ENCODE results near the gene PXK. TPM values are rescaled to one million over a fixed set of nuclear protein-coding genes. Genes with fewer than 3 reads are reported as not detected.

The PXK gene
- total and polyA plus RNA-seq, 10 of the 15 experiments (the other 5 are each of a cell fraction or from before 2014, with no cell fraction given), result 8.4 to 38.0 (median 27.6) TPM

GRCh38 chr3:58308728-58309127 is 24.0 kb upstream of the PXK start:
- Histone ChIP-seq H3K79me2 (ENCODE audit: control insufficient read depth, insufficient read depth, low read length) (peaks cover 34% of the 10 kb centered on the region), H3K27me3 (replicated peaks in 1 of 2; ENCODE audit: control insufficient read depth in 2 of 2, insufficient read depth in 2 of 2, low read length in 1 of 2) (no peaks in the 10 kb centered on the region), H3K9ac (ENCODE audit: control insufficient read depth, insufficient read depth, low read length) (no peak overlapping the region; the same call in 1 of the 2 replicates), H3K36me3 (ENCODE audit: control insufficient read depth in 2 of 2, insufficient read depth in 2 of 2, low read length in 1 of 2) (peaks cover 4 to 21% of the 10 kb centered on the region in 2 experiments), H3K27ac (ENCODE audit: control insufficient read depth, insufficient read depth) (no peak overlapping the region), H3K4me2 (ENCODE audit: control insufficient read depth, insufficient read depth) (peak overlapping the region; percentile 92), H3K4me1 (ENCODE audit: control insufficient read depth, insufficient read depth, low read length) (0 out of 2 replicates have a peak, but pooled peaks cover 2% of the 10 kb centered on the region), H3K9me3 (replicated peaks; ENCODE audit: control insufficient read depth, insufficient read depth, low read length) (no peaks in the 10 kb centered on the region), H2AFZ (ENCODE audit: control insufficient read depth, low read depth, low read length) (no peak overlapping the region), H3K4me3 (no peak overlapping the region), H4K20me1 (ENCODE audit: control insufficient read depth, insufficient read depth) (no peaks in the 10 kb centered on the region)
- POLR2A ChIA-PET, result interaction anchor here (1.1 kb wide), 1 partner anchor 41 kb away, joined by 3 read pairs; no protein-coding TSS in a partner anchor
- RAD21 ChIA-PET (ENCODE audit: unreplicated experiment), result interaction anchor here (0.7 to 4.2 kb wide), 6 partner anchors 9 to 321 kb away, joined by 3 to 47 read pairs (median 11); partner anchors contain the start of gene PXK
- TF ChIP-seq NR2C2 (IDR thresholded peaks at IDR 0.05; ENCODE audit: borderline replicate concordance, control insufficient read depth, insufficient read length, low read depth) (no peak), IRF3 (IDR thresholded peaks at IDR 0.05) (no peak), ZNF622 (IDR thresholded peaks at IDR 0.05) (no peak), MAX (IDR thresholded peaks at IDR 0.05; ENCODE audit: low read depth, low read length) (no peak), DPF2 (IDR thresholded peaks at IDR 0.05) (no peak), EP300 (IDR thresholded peaks at IDR 0.05; ENCODE audit: borderline replicate concordance in 1 of 2, control insufficient read depth in 1 of 2, low read depth in 2 of 2, low read length in 2 of 2) (no peak), CTCF (IDR thresholded peaks at IDR 0.05 in 2 of 3, conservative IDR thresholded peaks at IDR 0.05 in 1 of 3; ENCODE audit: control insufficient read depth in 2 of 3, extremely low read depth in 1 of 3, insufficient read depth in 1 of 3, low read depth in 3 of 3, low read length in 3 of 3) (no peak), ZBTB33 (IDR thresholded peaks at IDR 0.05) (no peak)
- CTCF ChIA-PET, result interaction anchor here (0.6 to 15.5 kb wide), 19 partner anchors 11 to 322 kb away, joined by 3 to 503 read pairs (median 22); partner anchors contain the start of genes ABHD6 and PXK
- intact Hi-C loops (cut with micrococcal nuclease; ENCODE audit: unreplicated experiment) (loop anchor here (5.0 to 10.0 kb wide), 3 partner anchors 104 to 324 kb away; partner anchors contain the start of gene FLNB), in situ Hi-C loops (cut with MboI) (loop anchor here (5.0 kb wide), 1 partner anchor 319 kb away; no protein-coding TSS in a partner anchor)
- ATAC-seq (no peak), FAIRE-seq (no peak), DNase-seq (ENCODE audit: low read depth, low spot score) (no peak)
- SMC1A ChIA-PET (ENCODE audit: uncharacterized antibody, unreplicated experiment), result interaction anchor here (0.9 to 4.5 kb wide), 13 partner anchors 9 to 321 kb away, joined by 4 to 39 read pairs (median 20); partner anchors contain the start of gene KCTD6
- 0% methylated on average over 1 of the region's 1 CpG for WGBS (ENCODE audit: insufficient coverage, insufficient replicate concordance, low lambda C conversion rate, missing lambda C conversion rate)
- BruUV-seq (replicated peaks), result no TSS peak
